ENCODE data around the gene KMT2C.
"Not testable (repeated sequence)": the region's sequence is repeated elsewhere in the genome, so short reads cannot be mapped to it uniquely, and the experiment has no call there.

KMT2C gene

DNA sequence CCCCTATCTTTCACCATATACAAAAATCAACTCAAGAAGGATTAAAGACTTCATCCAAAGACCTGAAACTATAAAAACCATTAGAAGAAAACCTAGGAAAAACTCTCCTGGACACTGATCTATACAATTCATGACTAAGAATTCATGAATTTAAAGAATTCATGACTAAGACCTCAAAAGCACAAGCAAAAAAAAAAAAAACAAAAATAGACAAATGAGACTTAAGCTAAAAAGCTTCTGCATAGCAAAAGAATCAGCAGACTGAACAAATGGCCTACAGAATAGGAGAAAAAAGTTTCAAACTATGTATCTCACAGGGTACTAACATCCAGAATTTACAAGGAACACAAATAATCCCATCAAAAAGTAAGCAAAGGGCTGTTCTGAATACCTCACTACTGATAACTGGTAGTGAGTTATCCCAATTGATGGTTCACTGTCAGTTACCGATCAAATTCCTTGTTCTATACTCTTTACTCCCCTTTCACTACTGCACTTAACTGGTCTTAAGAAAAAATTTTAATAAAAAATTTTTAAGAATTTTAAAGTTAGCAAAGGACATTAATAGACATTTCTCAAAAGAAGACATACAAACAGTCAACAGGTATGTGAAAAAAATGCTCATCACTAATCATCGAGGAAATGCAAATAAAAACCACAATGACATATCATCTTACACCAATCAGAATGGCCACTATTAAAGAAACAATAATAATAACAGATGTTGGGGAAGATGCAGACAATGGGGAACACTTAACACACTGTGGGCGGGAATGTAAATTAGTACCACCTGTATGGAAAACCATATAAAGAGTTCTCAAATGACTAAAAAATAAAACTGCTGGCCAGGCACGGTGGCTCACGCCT lies 33.2 kb downstream of the KMT2C start:
- DNase-seq, result no peak

DNA sequence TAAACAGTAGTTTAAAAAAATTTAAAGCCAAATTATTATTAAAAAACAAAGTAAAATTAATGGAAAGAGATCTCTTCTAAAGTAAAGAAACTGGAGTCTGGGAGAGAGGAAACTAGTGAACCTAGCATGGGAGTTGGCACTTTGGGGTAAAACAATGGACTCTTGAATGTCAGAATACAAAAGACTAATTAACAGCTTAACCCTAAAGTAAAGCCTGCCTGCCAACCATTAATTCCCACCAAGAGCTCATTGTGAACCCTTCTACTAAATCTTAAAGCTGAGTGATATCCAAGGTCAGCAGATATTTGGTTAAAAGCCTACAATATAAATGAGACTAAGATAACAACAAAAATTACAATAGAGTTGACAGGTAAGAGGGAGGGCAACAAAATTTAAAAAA lies 36.5 kb downstream of the KMT2C start:
- DNase-seq, result no peak

GRCh38 chr7:152395112-152395511 lies 40.7 kb downstream of the KMT2C start:
- no peak for DNase-seq

- not testable (repeated sequence) for DNase-seq
These were observed 41.6 kb downstream of the KMT2C start for GRCh38 chr7:152394214-152394613.

- no peak for DNase-seq
These were observed 43.5 kb downstream of the KMT2C start for GRCh38 chr7:152392254-152392653.

- DNase-seq, result not testable (repeated sequence)
These were observed 49.6 kb downstream of the KMT2C start for GRCh38 chr7:152386136-152386764.

GRCh38 chr7:152384235-152385200 lies 51.3 kb downstream of the KMT2C start:
- DNase-seq, result not testable (repeated sequence)

DNA sequence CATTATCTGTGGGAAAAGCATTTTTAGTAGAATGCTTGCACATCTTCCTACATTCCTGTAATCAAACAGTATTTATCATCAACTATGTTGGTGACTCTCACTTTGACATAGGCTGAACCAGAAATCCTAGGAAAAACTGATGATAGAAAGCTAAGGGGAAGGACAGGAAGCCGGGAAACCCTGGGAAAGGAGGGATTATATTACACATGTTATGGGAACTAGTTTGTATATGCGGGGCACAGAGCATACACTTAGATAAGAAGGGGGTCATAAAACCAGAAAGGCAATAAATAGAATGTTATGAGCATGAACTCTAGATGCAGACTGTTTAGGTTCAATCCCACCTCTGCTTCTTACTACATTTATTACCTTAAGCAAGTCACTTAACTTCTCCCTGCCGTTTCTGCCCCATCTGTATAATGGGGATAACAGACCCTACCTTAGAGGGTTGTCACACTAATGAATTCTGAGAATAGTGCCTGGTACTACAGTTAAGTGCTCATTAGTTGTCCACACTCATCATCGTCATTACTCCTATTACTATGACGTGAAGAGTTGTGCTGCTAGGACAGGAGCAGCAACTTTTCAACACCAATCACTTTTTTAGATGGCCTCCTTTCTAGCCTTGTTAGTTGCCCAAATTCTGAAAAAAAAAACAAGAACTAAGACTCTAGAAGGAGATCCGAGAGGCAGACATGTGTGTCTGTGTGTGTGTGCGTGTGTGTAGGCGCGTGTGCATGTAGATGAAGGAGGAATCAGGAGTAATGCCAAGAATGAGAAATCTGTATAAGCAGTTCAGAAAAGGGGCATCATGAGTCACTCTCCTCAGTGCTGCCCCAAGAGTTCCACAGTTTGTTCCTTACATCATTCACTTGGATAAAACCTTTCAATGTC lies 52.2 kb downstream of the KMT2C start:
- DNase-seq, result no peak

DNA sequence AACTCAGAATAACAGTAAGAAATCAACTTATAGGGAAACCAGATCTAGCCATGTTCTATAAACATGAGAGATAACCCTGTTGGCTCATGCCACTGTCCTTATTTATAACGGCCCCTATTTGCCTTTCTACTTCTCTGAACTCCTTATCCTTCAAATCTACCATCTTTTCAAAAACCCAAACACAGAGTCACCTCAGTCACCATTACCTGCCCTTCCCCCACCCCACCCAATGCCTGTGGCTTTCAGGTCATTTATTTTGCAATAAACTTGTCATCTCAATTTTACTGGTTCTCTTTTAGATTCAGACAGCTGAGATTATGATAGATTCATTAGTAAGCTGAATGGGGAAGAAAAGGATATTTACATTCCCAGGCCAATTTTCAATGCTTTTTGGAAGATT lies 53.6 kb downstream of the KMT2C start:
- DNase-seq, result no peak

DNA sequence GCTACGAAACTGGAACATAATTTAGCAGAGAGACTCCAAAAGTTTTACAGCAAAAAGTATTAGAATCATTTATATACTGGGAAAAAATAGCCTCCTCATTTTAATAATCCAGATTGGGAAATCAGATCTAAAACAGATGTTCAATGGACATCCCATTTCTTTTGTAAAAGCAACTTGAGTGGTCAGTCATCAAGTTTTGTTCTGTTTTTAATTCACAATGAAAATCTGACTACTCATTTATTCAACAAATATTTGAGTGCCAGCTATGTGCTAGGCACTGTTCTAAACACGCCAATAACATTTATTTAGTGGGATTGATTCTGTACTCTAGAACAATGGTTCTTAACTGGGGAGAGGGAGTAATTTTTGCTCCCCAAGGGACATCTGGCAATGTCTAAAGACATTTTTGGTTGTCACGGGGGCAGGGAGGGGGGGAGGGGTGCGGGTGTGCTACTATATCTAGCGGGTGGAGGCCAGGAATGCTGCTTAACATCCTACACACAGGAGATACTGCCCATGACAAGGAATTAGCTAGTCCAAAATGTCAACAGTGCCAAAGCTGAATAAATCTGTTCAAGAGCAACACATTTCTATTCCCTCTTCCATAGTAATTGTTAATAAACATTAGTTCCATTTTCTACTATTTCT lies 54.7 kb downstream of the KMT2C start:
- not testable (repeated sequence) for DNase-seq

DNA sequence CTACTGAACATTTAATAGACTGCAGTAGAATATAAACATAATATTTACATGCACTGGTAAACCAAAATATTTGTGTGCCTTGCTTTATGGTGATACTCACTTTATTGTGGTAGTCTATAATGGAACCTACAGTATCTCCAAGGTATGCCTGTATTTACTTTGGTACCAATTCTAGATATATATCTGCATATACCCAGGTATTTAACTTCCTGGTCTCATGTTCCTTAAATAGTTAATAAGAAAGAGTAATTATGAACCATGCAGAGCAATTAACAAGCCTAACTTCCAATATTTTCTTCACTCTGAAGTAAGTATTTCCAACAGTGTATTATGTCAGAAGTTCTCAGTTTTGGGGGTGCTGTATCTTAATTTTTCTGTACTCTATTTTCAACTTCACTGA lies 57.3 kb downstream of the KMT2C start:
- DNase-seq, result not testable (repeated sequence)

- not testable (repeated sequence) for DNase-seq
These were observed 58.9 kb downstream of the KMT2C start for GRCh38 chr7:152376716-152377484.

- no peak for DNase-seq
These were observed 65.5 kb downstream of the KMT2C start for GRCh38 chr7:152370297-152370696.

DNA sequence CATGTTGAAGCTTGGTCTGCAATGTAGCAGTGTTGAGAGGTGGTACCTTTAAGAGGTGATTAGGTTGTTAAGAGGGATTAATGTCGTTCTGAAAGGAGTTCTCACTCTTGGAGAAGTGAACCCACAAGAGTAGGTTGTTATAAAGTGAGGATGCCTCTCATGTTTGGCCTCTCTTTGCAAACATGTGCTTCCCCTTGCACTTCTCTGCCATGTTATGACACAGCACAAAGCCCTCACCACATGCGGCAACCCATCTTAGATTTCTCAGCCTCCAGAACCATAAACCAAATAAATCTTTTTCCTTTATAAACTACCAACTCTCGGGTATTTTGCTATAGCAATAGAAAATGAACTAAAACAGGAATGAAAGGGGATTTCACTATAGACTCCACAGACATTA lies 66.3 kb downstream of the KMT2C start:
- no peak for DNase-seq

DNA sequence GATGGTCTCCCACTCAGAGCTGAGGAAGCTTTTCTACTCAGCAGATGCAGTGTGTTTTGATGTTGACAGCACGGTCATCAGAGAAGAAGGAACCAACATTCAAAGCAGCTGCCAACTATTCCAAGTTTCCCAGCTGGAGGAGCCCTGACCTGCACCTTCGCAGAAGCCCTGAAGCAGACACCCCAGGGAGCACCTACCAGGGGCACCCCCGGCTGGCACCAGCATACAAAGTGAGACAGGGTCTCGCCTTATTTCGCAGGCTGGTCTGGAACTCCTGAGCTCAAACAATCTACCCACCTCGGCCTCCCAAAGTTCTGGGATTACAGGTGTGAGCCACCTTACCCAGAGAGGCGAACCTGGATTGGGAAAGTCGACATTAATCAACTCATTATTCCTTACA lies 68.6 kb downstream of the KMT2C start:
- DNase-seq, result no peak

DNA sequence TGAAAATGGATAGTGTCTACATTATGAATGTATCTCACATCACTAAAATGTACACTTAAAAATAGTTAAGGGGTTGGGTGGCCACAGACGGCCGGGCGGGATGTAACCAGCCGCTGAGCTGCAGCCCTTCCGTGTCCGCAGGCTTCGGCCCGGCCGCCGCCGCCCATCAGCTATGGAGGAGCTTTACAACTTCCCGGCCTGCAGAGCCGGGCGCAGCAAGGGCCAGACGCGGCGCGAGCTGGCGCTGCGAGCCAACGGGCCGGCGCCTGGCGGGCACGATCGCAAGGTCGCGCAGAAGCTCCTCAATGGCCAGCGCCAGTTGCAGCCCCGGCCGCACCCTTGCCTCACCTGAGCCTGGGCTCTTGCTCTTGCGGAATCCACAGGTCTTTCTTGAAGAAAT lies 69.1 kb downstream of the KMT2C start:
- DNase-seq, result no peak

- DNase-seq, result no peak
These were observed 69.7 kb downstream of the KMT2C start for GRCh38 chr7:152365982-152366603.

DNA sequence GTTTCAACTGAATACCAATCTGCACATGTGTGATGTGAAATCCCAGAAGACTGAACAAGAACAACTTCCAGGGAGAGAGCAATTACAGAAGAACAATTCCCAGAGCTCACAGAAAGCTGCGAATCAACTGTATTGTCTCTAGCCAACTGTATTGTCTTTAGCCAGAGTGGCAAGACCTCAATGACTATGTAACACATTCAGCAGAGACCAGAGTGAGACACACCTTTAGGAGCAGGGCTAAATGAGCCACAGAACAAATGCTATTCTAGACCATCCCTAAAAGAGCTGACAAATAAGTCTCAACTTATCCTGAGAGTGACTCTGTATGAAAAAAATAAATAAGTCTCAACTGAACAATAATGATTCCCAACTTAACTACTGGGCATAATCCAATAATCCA lies 72.0 kb downstream of the KMT2C start:
- DNase-seq, result no peak

DNA sequence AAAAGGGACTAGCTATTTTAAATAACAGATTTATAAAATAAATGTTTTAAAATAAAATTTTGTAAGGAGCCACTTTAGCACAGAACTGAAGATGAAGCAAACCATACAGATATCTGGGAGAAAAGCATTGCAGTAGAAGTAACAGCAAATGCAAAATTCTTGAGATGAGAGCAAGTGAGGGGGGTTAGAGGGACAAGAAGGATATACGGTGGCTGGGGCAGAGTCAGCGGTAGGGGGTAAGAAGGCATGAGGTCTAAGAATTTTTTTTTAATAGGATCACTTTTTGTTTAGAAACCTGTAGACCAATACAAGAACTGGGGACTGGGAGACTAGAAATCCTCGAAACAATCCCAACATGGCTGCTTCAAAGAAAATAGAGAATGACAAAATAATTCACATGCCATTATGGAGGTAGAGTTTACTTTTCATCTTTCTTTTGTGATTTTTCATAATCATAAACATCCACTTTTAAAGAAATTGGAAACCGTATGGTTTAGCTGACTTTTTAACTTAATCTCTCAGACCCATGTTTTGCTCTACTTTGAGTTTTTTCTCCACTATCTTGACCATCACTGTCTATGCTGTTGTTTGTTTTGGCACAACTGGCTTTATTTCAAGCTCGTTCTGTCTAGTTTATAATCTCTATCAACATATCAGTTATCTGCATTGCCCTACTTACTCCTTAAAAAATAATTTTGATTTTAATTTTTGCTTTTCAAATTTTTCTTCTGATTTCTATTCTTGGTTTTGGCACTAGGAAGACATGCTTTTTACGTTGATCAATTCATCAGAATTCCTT lies 73.5 kb downstream of the KMT2C start:
- no peak for DNase-seq
